HL-60 (cell line): ENCODE measurements around the gene RTP2.

Source experiments
- DNase-seq, 2 experiments: peaks; one replicate each; pipeline ENCODE4 v3.0.0-alpha.2; 2010 to 2020; ENCODE audit warnings: low read depth in 1 of 2, low spot score in 1 of 2
- H3K27ac ChIP-seq: fragments of 250-450 bp; sonication (Bioruptor Pico); replicated peaks from 2 replicates; pipeline ENCODE4 v1.5.1; 2020; ENCODE audit warnings: mild to moderate bottlenecking, moderate library complexity
- H3K27me3 ChIP-seq: fragments of 250-450 bp; sonication (Bioruptor Pico); 2 replicates; pipeline ENCODE4 v1.5.1; 2021; ENCODE audit warnings: mild to moderate bottlenecking, moderate library complexity; ENCODE audit not compliant: insufficient read depth, poor library complexity, severe bottlenecking
- H3K4me3 ChIP-seq: replicated peaks from 2 replicates; pipeline ENCODE4 v1.5.1; 2011; ENCODE audit warnings: mild to moderate bottlenecking, control low read depth, low read length; ENCODE audit not compliant: insufficient read depth
- GABPA ChIP-seq: IDR thresholded peaks from 2 replicates; pipeline ENCODE4 v1.6.1; 2012; ENCODE audit warnings: low read depth
- POLR2AphosphoS5 ChIP-seq: IDR thresholded peaks from 2 replicates; pipeline ENCODE4 v1.6.1; 2012; ENCODE audit warnings: low read depth
- SPI1 ChIP-seq: IDR thresholded peaks from 2 replicates; pipeline ENCODE4 v1.6.1; 2012; ENCODE audit warnings: low read depth, mild to moderate bottlenecking, borderline replicate concordance
- TF ChIP-seq, protein P1 (sequence below): IDR thresholded peaks from one replicate; pipeline ENCODE4 v1.5.1; 2011; ENCODE audit warnings: low read length, control low read depth, inconsistent platforms; ENCODE audit not compliant: insufficient read depth
- TF ChIP-seq, protein P2 (sequence below): IDR thresholded peaks from 2 replicates; pipeline ENCODE4 v1.6.1; 2012; ENCODE audit warnings: low read depth; ENCODE audit not compliant: insufficient replicate concordance

RTP2 gene

DNA sequence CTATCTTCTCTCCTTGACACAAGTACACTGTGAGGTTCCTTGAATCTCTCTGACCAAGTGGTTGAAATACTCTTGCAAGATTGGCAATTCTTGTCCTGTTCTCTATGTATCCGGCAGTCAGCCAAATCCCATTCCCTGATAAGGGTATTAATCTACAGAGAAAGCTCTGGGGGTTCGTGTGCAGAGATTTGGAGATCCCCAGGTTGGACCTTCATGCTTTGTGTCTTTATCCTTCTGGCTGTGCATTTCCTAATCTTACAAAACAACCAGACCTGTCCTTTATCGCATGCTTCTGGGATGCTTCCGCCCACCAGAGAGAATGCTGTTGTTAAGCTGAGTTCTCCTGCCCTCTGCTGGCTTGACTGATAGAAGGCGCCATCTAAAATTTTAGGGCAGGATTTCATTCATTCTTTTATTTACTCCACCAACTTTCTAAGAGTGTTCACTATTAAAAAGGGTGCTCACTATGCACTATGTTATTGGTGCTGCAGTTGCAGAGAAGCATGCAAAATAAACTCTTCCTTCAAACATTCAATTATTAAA lies 23.6 kb downstream of the RTP2 start:
- TF ChIP-seq SPI1 (no peak), POLR2AphosphoS5 (no peak), GABPA (no peak)
- TF ChIP-seq, protein P1, sequence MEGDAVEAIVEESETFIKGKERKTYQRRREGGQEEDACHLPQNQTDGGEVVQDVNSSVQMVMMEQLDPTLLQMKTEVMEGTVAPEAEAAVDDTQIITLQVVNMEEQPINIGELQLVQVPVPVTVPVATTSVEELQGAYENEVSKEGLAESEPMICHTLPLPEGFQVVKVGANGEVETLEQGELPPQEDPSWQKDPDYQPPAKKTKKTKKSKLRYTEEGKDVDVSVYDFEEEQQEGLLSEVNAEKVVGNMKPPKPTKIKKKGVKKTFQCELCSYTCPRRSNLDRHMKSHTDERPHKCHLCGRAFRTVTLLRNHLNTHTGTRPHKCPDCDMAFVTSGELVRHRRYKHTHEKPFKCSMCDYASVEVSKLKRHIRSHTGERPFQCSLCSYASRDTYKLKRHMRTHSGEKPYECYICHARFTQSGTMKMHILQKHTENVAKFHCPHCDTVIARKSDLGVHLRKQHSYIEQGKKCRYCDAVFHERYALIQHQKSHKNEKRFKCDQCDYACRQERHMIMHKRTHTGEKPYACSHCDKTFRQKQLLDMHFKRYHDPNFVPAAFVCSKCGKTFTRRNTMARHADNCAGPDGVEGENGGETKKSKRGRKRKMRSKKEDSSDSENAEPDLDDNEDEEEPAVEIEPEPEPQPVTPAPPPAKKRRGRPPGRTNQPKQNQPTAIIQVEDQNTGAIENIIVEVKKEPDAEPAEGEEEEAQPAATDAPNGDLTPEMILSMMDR = peak; percentile 4
- TF ChIP-seq, protein P2, sequence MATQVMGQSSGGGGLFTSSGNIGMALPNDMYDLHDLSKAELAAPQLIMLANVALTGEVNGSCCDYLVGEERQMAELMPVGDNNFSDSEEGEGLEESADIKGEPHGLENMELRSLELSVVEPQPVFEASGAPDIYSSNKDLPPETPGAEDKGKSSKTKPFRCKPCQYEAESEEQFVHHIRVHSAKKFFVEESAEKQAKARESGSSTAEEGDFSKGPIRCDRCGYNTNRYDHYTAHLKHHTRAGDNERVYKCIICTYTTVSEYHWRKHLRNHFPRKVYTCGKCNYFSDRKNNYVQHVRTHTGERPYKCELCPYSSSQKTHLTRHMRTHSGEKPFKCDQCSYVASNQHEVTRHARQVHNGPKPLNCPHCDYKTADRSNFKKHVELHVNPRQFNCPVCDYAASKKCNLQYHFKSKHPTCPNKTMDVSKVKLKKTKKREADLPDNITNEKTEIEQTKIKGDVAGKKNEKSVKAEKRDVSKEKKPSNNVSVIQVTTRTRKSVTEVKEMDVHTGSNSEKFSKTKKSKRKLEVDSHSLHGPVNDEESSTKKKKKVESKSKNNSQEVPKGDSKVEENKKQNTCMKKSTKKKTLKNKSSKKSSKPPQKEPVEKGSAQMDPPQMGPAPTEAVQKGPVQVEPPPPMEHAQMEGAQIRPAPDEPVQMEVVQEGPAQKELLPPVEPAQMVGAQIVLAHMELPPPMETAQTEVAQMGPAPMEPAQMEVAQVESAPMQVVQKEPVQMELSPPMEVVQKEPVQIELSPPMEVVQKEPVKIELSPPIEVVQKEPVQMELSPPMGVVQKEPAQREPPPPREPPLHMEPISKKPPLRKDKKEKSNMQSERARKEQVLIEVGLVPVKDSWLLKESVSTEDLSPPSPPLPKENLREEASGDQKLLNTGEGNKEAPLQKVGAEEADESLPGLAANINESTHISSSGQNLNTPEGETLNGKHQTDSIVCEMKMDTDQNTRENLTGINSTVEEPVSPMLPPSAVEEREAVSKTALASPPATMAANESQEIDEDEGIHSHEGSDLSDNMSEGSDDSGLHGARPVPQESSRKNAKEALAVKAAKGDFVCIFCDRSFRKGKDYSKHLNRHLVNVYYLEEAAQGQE = no peak
- Histone ChIP-seq H3K27ac (no peak overlapping the region), H3K27me3 (peaks cover 2% of the 10 kb centered on the region), H3K4me3 (no peak overlapping the region)
- DNase-seq = peak; percentile 14 to 39

DNA sequence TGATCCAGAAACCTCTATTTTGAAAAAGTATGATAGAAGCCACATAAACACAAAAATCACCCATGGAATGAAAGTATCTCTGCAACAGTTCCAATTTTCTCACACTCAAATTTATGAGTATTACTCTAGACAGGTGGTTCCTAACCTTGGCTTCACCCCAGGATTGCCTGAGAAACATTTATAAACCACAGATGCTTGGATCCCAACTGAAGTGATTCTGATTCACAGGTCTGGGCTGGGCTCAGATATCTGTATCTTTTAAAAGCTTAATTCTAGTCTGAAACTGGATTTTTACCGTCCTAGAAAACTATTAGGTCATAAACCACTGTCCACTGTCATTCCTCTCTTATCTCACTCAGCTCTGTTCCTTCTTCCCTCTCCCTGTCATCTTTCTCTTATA lies 24.8 kb downstream of the RTP2 start:
- DNase-seq = no peak
- Histone ChIP-seq H3K27me3 (peaks cover 2% of the 10 kb centered on the region), H3K27ac (no peak overlapping the region), H3K4me3 (no peak overlapping the region)
- TF ChIP-seq, protein P2 = no peak
- TF ChIP-seq, protein P1 = no peak
- TF ChIP-seq GABPA (no peak), SPI1 (no peak), POLR2AphosphoS5 (no peak)

DNA sequence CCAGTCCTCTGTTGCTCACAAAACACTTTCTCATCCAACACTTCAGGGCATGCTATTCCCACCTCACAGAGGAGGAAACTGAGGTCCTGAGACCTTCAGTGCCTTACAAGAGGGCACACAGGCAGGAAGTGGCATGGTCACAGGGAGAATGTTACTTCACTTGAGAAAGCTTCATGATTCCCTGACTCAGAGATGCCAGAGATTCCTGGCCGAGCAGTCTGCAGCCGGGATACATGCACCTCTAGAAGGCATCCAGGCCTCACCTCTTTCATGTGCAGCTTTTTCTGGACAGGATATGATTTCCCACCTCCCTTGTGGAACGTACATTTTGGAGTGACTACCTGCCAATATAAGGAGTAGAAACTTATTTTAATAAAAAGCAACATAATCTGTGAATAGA lies 29.3 kb downstream of the RTP2 start:
- TF ChIP-seq SPI1 (no peak), GABPA (no peak), POLR2AphosphoS5 (no peak)
- TF ChIP-seq, protein P2 = no peak
- TF ChIP-seq, protein P1 = no peak
- no peak for DNase-seq
- Histone ChIP-seq H3K27ac (no peak overlapping the region), H3K27me3 (peaks cover 7% of the 10 kb centered on the region), H3K4me3 (no peak overlapping the region)
